CD4-positive, alpha-beta T cell treated with Interferon alpha-2 for 1 hour (primary cell): ENCODE results near the gene TMEM258.

Experiments used
- DNase-seq, 2 donors: peaks; one replicate each; pipeline ENCODE4 v3.0.0-alpha.2; 2020 to 2022

The TMEM258 gene

GRCh38 chr11:61817471-61818202 is 25.2 kb upstream of the TMEM258 start:
- DNase-seq: no peak

GRCh38 chr11:61816736-61817455 is 24.5 kb upstream of the TMEM258 start, which contains the start of gene FADS1:
FADS1 (minus strand) TSS chr11:61817003; CDS start chr11:61816929, 74 bp downstream.
- DNase-seq: peak; percentile 77 to 81

GRCh38 chr11:61815790-61816735 is 23.7 kb upstream of the TMEM258 start:
- peak; percentile 42 to 52 for DNase-seq

- DNase-seq: peak; percentile 50 to 80
Measured at GRCh38 chr11:61814958-61815789, 22.8 kb upstream of the TMEM258 start.

- peak in 1 of 2 donors; percentile 34 for DNase-seq
Measured at GRCh38 chr11:61814247-61814957, 22.0 kb upstream of the TMEM258 start.

GRCh38 chr11:61812736-61813411 is 20.5 kb upstream of the TMEM258 start:
- DNase-seq: no peak

- DNase-seq: no peak
Measured at GRCh38 chr11:61811831-61812230, 19.4 kb upstream of the TMEM258 start.

- DNase-seq: no peak
Measured at GRCh38 chr11:61810671-61811175, 18.3 kb upstream of the TMEM258 start.

- DNase-seq: no peak
Measured at GRCh38 chr11:61806785-61807184, 14.4 kb upstream of the TMEM258 start.

- no peak for DNase-seq
Measured at GRCh38 chr11:61805146-61805545, 12.7 kb upstream of the TMEM258 start.

GRCh38 chr11:61803889-61804647 is 11.7 kb upstream of the TMEM258 start:
- no peak for DNase-seq

- DNase-seq: no peak
Measured at GRCh38 chr11:61802605-61803004, 10.2 kb upstream of the TMEM258 start.

- no peak for DNase-seq
Measured at GRCh38 chr11:61800331-61801281, 8.2 kb upstream of the TMEM258 start.

GRCh38 chr11:61799665-61800284 is 7.4 kb upstream of the TMEM258 start:
- no peak for DNase-seq

GRCh38 chr11:61797263-61797944 is 5.0 kb upstream of the TMEM258 start:
- DNase-seq: peak; percentile 78 to 83

- DNase-seq: no peak
Measured at GRCh38 chr11:61795876-61796526, 3.6 kb upstream of the TMEM258 start.

GRCh38 chr11:61795459-61795858 is 3.1 kb upstream of the TMEM258 start:
- no peak for DNase-seq
